GM18861 (cell line): ENCODE measurements around the gene OR5M11.
"Not testable (repeated sequence)": the region's sequence is repeated elsewhere in the genome, so short reads cannot be mapped to it uniquely, and the experiment has no call there.

Source experiments
- ATAC-seq: cut with Tn5 transposase; IDR thresholded peaks from one replicate; pipeline ENCODE4 v1.9.1; 2021; ENCODE audit not compliant: unreplicated experiment

Gene OR5M11

DNA sequence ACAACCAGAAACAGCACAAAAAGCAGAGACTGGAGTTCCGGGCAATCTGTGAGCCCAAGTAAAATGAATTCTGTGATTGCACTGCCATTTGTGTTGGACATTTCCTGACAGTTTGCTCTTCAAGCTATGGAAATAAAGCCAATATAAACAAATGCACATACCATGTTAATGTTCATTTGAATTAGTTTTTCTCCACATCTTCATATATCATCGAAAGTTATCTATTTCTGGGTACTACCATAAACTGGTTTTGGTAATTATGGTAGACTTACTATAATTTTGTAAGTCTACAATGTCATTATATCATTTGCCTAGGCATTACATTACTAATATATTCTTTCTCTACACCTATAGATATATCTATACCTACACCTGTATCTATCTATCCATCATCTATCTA is at the start of gene OR5M11:
Gene OR5M11, minus strand, starts transcription at position 101 of the 400 bp plus-strand sequence. Its CDS starts 0 bp downstream, at position 101.
- ATAC-seq: no peak

DNA sequence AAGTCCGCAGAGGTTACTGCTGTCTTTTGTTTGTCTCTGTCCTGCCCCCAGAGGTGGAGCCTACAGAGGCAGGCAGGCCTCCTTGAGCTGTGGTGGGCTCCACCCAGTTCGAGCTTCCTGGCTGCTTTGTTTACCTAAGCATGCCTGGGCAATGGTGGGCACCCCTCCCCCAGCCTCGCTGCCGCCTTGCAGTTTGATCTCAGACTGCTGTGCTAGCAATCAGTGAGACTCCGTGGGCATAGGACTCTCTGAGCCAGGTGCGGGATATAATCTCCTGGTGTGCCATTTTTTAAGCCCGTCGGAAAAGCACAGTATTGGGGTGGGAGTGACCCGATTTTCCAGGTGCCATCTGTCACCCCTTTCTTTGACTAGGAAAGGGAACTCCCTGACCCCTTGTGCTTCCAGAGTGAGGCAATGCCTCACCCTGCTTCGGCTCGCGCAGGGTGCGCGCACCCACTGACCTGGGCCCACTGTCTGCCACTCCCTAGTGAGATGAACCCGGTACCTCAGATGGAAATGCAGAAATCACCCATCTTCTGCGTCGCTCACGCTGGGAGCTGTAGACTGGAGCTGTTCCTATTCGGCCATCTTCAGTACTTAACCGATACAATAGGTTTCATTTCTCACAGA is 49.1 kb upstream of the OR5M11 start:
- ATAC-seq: not testable (repeated sequence)

DNA sequence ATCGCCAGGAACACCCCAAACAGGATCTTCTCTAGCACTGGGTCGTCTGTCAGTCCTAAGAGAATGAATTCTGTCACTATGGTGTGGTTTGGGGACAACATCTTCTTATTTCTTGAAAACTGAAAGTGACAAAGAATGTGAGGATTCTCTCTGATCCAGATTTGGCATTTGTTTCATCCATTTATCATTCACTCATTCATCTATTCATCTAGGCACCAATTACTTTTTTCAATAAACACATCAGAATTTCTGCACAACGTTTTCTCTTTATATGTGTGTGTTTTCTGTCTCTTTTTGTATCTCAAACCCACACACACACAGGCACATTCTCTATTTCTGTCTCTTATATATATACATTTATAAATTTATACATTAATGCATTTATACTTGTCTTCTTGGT is 34.6 kb upstream of the OR5M11 start, which contains the start of gene OR5M10:
Gene OR5M10, minus strand, starts transcription at position 101 of the 400 bp plus-strand sequence. Its CDS starts 0 bp downstream, at position 101.
- no peak for ATAC-seq

GRCh38 chr11:56558574-56558973 is 15.5 kb upstream of the OR5M11 start:
- no peak for ATAC-seq

GRCh38 chr11:56554691-56555090 is 11.6 kb upstream of the OR5M11 start:
- ATAC-seq: not testable (repeated sequence)

GRCh38 chr11:56545531-56545930 is 2.5 kb upstream of the OR5M11 start:
- no peak for ATAC-seq

GRCh38 chr11:56543739-56544138 is 682 bp upstream of the OR5M11 start:
- no peak for ATAC-seq

DNA sequence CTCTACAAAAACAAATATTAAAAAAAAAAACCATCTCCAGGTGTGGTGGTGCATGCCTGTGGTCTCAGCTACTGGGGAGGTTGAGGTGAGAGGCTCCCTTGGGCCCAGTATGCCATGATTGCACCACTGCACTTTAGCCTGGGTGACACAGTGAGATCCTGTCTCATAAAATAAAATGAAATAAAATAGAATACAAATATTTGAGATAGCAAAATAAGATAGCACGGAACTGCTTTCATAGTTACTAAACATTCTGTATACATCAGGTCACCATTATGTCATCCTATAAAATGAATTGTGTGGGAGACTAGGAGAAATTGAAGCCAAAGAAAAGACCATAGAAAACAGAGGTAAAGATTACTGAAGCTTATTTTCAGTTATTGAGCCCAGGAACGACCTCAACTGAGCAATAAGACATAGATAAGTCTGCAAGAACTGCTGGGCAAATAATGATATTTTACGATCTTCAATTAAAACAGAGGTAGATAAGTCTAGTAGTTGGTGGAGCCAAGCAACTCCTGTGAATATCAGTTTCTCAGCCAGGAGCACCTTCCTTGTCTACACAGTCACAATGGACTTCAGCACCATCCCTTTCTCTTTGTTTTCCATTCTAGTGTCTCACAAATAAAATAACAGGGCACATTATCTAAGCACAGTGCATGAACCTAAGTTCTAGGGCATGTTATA is 9.9 kb downstream of the OR5M11 start:
- ATAC-seq: no peak

DNA sequence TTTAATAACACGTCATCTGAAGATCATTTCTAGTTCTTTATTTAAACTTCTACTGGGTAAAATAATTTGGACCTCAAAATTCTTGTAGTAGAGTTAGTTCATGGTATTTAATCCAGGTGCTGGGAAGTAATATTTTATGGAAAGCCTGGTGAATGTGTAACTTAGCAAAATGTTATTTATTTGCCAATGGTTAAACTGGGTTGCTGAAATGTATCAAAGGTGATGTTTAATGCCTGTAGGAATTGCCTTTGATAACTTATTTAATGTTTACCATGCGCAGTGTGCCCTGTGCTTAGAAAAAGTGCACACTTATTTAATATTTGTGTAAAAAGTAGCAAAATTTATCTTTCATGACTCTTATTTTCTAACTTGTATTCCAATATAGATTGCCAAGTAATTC is 11.2 kb downstream of the OR5M11 start:
- ATAC-seq: no peak

DNA sequence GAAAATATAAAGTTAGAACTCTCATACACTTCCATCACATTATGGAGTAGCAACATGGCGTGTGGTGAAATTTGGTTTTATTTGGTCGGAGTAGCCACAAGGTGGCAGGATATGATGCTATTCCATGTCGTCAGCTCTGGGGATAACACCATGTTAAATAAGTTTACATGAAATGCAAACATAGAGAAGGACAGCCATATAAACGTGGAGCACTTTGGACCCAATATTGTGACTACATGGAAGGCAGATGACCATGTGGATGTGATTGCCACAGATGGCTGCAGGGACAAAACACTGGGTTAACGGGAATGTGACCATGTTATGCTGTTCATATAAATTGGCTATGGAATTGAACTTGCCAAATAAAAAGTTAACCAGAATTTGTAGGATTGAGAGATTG is 21.0 kb downstream of the OR5M11 start:
- no peak for ATAC-seq

GRCh38 chr11:56513280-56513679 is 29.8 kb downstream of the OR5M11 start:
- ATAC-seq: no peak

- no peak for ATAC-seq
Measured at GRCh38 chr11:56509439-56509838, 33.6 kb downstream of the OR5M11 start.

DNA sequence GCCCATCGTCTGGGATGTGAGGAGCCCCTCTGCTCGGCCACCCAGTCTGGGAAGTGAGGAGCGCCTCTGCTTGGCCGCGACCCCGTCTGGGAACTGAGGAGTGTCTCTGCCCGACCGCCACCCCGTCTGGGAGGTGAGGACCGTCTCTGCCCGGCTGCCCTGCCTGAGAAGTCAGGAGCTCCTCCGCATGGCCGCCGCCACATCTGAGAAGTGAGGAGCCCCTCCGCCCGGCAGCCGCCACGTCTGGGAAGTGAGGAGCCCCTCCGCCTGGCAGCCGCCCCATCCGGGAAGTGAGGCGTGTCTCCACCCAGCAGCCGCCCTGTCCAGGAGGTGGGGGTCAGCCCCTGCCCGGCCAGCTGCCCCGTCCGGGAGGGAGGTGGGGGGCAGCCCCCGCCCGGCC is 46.0 kb downstream of the OR5M11 start:
- ATAC-seq: no peak

DNA sequence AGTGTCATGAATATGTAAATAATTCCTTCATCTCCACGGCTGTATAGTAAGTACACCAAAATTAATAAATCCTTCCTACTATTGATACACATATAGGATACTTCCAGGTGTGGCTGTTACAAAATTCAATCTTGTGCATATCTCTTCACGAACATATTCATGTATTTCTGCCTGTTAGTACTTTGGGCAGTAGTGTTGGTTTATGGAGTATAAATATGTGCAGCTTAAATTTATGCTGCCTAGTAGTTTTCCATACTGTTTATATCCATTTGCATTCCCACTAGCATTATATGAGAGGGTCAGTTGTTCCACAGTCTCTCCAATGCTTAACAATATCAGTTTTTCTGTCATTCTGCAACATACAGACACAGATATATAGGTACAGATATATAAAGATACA is 47.9 kb downstream of the OR5M11 start:
- ATAC-seq: no peak
